ENCODE measurements around the gene TGM2.

DNA sequence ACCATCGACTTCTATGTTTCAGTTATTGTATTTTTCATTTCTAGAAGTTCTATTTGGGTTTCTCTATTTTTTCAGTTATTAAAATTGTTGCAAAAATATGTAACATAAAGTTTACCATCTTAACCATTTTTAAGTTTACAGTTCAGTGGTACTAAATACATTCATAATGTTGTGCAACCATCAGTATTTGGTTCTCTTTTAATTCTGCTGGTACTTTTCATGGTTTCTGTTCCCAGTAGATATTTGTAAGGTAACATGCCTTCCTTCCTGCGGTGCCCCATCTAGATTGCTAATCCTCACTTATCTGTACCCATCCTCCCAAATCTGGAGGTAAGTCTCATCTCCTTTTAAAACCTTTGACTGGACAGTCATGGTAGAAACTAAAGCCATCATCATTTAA is 47.9 kb downstream of the TGM2 start:
- TF ChIP-seq PPARA (CRISPR knock-in tag; IDR thresholded peaks at IDR 0.05; ENCODE audit: borderline replicate concordance) (no peak), TCF4 (CRISPR knock-in tag; IDR thresholded peaks at IDR 0.05; ENCODE audit: borderline replicate concordance) (no peak), TOX (CRISPR knock-in tag; IDR thresholded peaks at IDR 0.05; ENCODE audit: borderline replicate concordance) (no peak)
- TF ChIP-seq, protein P1, sequence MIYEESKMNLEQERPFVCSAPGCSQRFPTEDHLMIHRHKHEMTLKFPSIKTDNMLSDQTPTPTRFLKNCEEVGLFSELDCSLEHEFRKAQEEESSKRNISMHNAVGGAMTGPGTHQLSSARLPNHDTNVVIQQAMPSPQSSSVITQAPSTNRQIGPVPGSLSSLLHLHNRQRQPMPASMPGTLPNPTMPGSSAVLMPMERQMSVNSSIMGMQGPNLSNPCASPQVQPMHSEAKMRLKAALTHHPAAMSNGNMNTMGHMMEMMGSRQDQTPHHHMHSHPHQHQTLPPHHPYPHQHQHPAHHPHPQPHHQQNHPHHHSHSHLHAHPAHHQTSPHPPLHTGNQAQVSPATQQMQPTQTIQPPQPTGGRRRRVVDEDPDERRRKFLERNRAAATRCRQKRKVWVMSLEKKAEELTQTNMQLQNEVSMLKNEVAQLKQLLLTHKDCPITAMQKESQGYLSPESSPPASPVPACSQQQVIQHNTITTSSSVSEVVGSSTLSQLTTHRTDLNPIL (CRISPR knock-in tag; IDR thresholded peaks at IDR 0.05; ENCODE audit: low read depth) = no peak
